LNCAP (cell line): ENCODE results near the gene SERBP1.

Experiments
- TF ChIP-seq, protein P1 (sequence below): fragments of 450-650 bp; IDR thresholded peaks from 2 replicates; pipeline ENCODE4 v1.5.1; 2017; ENCODE audit warnings: mild to moderate bottlenecking

SERBP1 gene

DNA sequence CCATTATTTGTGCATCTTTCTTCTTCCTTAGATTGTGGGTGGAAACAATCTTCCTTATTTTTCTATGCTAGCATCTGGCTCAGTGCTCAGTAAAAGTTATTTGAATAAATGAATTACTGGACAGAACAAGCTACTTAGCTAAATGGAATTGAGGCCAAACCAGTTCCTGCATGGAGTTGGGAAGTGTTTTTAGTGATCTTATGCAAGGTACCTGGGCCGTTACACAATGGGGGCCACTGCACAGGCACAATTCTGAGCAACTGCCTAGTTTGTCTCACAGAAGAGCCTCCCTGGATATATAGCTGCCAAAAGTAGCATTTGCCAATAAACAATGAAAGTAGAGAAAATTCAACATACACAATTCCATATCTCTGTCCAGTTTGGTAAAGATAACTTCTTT is 27.0 kb upstream of the SERBP1 start:
- TF ChIP-seq, protein P1, sequence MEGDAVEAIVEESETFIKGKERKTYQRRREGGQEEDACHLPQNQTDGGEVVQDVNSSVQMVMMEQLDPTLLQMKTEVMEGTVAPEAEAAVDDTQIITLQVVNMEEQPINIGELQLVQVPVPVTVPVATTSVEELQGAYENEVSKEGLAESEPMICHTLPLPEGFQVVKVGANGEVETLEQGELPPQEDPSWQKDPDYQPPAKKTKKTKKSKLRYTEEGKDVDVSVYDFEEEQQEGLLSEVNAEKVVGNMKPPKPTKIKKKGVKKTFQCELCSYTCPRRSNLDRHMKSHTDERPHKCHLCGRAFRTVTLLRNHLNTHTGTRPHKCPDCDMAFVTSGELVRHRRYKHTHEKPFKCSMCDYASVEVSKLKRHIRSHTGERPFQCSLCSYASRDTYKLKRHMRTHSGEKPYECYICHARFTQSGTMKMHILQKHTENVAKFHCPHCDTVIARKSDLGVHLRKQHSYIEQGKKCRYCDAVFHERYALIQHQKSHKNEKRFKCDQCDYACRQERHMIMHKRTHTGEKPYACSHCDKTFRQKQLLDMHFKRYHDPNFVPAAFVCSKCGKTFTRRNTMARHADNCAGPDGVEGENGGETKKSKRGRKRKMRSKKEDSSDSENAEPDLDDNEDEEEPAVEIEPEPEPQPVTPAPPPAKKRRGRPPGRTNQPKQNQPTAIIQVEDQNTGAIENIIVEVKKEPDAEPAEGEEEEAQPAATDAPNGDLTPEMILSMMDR, result no peak

DNA sequence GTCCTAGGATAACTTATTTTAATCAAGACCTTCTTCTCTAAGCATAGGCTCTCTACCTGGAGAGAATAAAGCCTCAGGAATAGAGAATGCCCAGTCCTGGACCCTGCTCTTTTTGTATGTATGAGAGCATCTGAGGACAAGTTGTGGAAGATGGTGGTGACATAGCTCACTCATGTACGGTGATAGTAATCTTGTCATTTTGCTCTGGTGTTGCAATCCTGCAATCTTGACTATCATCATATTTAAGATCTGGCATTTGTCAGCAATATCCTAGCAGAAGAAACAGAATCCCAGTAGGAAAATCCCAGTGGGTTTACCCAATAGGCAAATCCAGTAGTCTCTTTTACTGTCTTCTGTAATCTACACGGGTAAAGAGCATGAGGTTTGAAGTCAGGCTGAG is 21.6 kb upstream of the SERBP1 start:
- TF ChIP-seq, protein P1, result no peak

DNA sequence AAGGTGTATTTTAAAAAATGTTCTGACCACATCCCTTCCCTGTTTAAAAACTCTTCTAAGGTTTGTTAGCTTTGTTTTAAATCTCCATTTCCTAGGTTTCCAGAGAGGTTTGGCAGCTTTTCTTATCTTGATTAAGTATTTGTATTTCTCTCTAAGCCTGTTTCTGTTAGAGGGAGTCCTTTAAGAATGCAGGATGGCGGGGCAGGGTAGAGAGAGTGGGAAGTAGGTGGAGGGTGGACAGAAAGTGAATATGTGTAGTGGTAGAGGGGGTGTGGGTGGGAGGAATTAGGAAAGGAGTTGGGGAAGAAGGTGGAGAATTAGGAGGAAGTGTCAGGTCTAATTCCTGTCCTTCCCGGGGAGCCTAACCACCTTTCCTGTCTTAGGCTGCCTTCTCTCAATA is 21.2 kb upstream of the SERBP1 start:
- TF ChIP-seq, protein P1, result no peak

DNA sequence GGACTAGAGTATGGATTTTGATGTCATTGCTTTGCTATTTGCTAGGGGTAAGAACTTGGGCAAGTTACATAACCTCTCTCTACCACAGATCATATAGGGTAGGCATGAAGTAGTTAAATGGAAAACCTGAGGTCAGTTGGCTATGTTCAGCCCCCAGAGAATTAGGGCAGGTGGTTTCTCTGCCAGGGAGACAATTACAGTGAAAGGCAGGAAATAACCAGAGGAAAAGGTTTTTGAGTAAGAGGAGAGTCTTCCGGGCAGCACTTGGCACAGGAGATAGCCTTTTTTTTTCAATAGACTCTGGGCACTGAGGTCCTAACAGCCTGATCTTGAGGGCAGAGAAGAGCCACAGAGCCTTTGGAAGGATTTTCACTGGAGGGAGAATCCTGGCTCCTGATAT is 16.7 kb upstream of the SERBP1 start:
- TF ChIP-seq, protein P1, result no peak

DNA sequence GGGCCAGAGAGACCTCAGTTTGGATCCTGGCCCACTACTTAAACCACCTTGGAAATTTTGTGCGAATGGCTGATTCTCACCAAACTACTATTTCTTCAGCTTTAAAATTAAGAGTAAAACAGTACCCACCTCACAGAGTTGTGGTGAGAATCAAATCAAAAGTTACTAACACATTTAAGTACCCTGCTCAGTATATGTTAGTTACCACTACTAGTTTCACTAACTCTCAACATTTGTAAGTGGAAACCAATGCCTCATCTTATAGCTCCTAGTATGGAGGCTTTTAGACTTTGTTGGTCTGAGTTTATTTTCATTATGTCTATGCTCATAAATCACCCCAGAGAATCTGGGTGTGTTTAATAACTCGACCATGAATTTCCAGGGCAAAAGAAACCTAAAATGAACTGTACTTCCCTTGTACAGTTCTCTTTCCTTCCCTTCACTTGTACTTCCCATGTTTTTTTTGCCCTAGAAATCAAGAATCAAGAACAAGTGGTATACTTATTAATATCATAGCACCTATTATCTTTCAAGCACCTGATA is 11.6 kb upstream of the SERBP1 start:
- TF ChIP-seq, protein P1, result no peak

DNA sequence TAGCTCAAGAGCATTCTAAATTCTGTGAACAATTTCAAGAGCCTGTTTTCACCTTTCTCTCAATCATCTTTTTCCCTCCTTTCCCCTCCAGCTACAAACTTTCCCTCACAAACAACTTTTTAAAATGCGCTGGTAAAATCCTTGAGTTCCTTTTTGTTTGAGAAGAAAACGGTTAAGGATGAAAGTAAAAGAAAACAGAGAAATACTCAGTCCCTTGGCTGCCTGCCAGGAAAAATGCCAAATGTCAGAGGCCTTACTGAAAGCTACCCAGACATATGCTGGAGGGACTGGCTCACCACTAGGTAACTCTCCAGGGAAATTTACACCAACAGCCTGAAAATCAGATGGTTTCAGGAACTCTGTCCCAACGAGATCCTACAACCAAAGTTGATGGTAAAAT is 11.0 kb upstream of the SERBP1 start:
- TF ChIP-seq, protein P1, result no peak

DNA sequence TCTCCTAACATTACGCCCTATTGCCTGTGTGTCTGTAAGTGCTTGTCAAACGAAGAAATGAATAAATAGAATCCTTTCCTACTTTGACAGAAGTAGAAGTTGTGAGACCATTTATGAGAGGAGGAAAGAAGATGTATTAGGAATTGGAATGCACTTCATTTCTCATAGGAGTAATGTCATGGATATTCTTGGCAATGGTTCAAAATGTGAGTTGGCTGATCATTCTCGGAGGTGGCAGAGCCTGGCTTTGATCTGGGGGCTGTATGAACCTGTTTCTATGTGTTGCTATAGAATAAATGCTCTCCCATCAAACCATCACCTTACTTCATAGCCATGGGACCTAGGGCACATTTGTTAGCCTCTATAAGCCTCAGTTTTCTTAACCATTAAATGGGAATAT is 10.1 kb upstream of the SERBP1 start:
- TF ChIP-seq, protein P1, result no peak
